K562 (cell line): Measurements from ENCODE around the gene ZNF692. TPM values are rescaled to one million over a fixed set of nuclear protein-coding genes. Genes with fewer than 3 reads are reported as not detected.
A peak's percentile ranks its signal among the peaks of the same experiment; 100 is the strongest.

Source experiments
- CSDE1 ChIP-seq, 2 experiments: fragments of 450-650 bp; IDR thresholded peaks; 2 replicates each; pipeline ENCODE4 v1.6.1; 2016; ENCODE audit warnings: mild to moderate bottlenecking in 1 of 2
- DDX20 ChIP-seq: fragments of 450-650 bp; IDR thresholded peaks from 2 replicates; pipeline ENCODE4 v1.6.1; 2016; ENCODE audit warnings: missing genetic modification characterization, low read depth, mild to moderate bottlenecking, missing compliant biosample characterization, moderate library complexity
- NR2C1 ChIP-seq, 2 experiments: fragments of 450-650 bp; IDR thresholded peaks; 2 replicates each; pipeline ENCODE4 v1.6.1; 2017; ENCODE audit warnings: mild to moderate bottlenecking in 2 of 2, antibody characterized with exemption in 1 of 2, inconsistent platforms in 1 of 2, missing compliant biosample characterization in 1 of 2, missing genetic modification characterization in 1 of 2
- PHF20 ChIP-seq: fragments of 450-650 bp; IDR thresholded peaks from 2 replicates; pipeline ENCODE4 v1.6.1; 2018; ENCODE audit not compliant: partially characterized antibody
- SMAD3 ChIP-seq: fragments of 450-650 bp; formaldehyde crosslinking; conservative IDR thresholded peaks from 2 replicates; pipeline ENCODE4 v1.4.0; 2020; ENCODE audit warnings: mild to moderate bottlenecking
- TRIM25 ChIP-seq: fragments of 450-650 bp; IDR thresholded peaks from 2 replicates; pipeline ENCODE4 v1.7.0; 2016; ENCODE audit warnings: borderline replicate concordance
- ZNF696 ChIP-seq: fragments of 250-450 bp; sonication (Bioruptor Pico); conservative IDR thresholded peaks from 2 replicates; pipeline ENCODE4 v1.4.0; 2020; ENCODE audit warnings: mild to moderate bottlenecking, moderate library complexity
- polyA plus RNA-seq, 8 experiments: library from polyadenylated mRNA; depleted of rRNA in 4 of 8; stranded (reverse) in 5 of 8; unstranded in 3 of 8; fragments of >200 nt; fragmentation: Nextera tagmentation in 2 of 8; fragmentation: Illumina TruSeq in 1 of 8; extraction: Ambion mirVana in 2 of 8; extraction: Trizol in 1 of 8; gene quantifications; 2 replicates each; pipeline versions ENCODE4 v1.2.1 to v1.2.3, GENCODE V29; 2011 to 2014; ENCODE audit warnings: inconsistent platforms in 1 of 8, missing spikeins in 1 of 8
- total RNA-seq, 7 experiments: library from RNA; depleted of rRNA in 6 of 7; stranded (reverse); fragments of >200 nt in 6 of 7; fragmentation: Illumina TruSeq in 2 of 7; extraction: Trizol in 2 of 7; gene quantifications; 2 replicates each; pipeline versions ENCODE4 v1.2.1 to v1.2.3, GENCODE V29; 2011 to 2021; ENCODE audit warnings: low replicate concordance in 1 of 7
- TF ChIP-seq, protein P1 (sequence below), 2 experiments: fragments of 450-650 bp; IDR thresholded peaks; 2 replicates each; pipeline ENCODE4 v1.6.1; 2016
- TF ChIP-seq, protein P2 (sequence below), 3 experiments: fragments of 200-800 bp in 1 of 3; sonication (Bioruptor generic) in 1 of 3; sonication (generic) in 1 of 3; formaldehyde crosslinking in 1 of 3; IDR thresholded peaks; 2 replicates each; pipeline versions ENCODE4 v1.6.1 to v1.8.0; 2016 to 2022; ENCODE audit warnings: mild to moderate bottlenecking in 2 of 3, missing compliant biosample characterization in 2 of 3, missing genetic modification characterization in 2 of 3, missing genetic modification reagents in 1 of 3
- TF ChIP-seq, protein P3 (sequence below): fragments of 250-450 bp; sonication (Bioruptor Pico); IDR thresholded peaks from 2 replicates; pipeline ENCODE4 v1.8.0; 2021; ENCODE audit warnings: borderline replicate concordance, mild to moderate bottlenecking, moderate library complexity; ENCODE audit not compliant: poor library complexity, severe bottlenecking
- TF ChIP-seq, protein P4 (sequence below), 2 experiments: fragments of 200-800 bp in 1 of 2; sonication (Bioruptor generic) in 1 of 2; sonication (generic) in 1 of 2; formaldehyde crosslinking in 1 of 2; IDR thresholded peaks in 1 of 2; conservative IDR thresholded peaks in 1 of 2; 2 replicates each; pipeline versions ENCODE4 v1.5.0 to v1.6.1; 2016 to 2020; ENCODE audit warnings: missing compliant biosample characterization in 1 of 2, missing genetic modification characterization in 1 of 2, missing genetic modification reagents in 1 of 2

ZNF692 gene
- total and polyA plus RNA-seq, 9 of the 15 experiments (the other 6 are each of a cell fraction or from before 2014, with no cell fraction given): 8.4 to 143 (median 55.9) TPM

DNA sequence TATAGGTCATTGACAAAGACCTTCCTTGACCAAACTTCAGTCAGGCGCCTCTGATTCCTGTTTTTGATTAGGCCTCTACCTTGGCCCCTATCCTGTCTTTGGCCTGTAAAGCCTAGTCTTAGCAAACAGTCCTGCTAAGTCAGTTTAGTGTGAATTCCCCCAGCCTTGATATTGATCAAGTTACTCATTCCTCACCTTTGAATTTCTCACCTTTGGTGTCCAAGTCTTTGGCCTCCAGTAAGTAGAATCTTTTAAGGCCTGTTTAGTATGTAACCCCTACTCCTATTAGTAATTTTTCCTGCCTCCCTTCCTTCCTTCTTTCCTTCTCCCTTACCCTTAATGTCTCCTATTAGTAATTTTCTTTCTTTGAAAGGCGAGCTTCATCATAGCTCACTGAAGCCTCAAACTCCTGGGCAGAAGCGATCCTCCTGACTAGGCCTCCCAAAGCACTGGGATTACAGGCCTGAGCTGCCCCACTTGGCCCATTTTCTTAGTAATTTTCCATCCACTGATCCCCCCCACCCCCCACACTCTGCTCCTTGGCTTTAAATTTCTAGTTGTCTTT lies 13.0 kb upstream of the ZNF692 start (continued):
- TF ChIP-seq, protein P1, sequence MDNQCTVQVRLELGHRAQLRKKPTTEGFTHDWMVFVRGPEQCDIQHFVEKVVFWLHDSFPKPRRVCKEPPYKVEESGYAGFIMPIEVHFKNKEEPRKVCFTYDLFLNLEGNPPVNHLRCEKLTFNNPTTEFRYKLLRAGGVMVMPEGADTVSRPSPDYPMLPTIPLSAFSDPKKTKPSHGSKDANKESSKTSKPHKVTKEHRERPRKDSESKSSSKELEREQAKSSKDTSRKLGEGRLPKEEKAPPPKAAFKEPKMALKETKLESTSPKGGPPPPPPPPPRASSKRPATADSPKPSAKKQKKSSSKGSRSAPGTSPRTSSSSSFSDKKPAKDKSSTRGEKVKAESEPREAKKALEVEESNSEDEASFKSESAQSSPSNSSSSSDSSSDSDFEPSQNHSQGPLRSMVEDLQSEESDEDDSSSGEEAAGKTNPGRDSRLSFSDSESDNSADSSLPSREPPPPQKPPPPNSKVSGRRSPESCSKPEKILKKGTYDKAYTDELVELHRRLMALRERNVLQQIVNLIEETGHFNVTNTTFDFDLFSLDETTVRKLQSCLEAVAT (IDR thresholded peaks at IDR 0.05): 0 out of 4 replicates have a peak, but pooled peaks of 1 of the 2 experiments have one; percentile 41
- TF ChIP-seq DDX20 (tag): peak; percentile 63; the same call in 1 of the 2 replicates
- no peak for TF ChIP-seq SMAD3 (CRISPR knock-in tag)
- peak; percentile 36; the same call in 1 of the 2 replicates for TF ChIP-seq NR2C1 (IDR thresholded peaks at IDR 0.05)
- TF ChIP-seq NR2C1 (tag; IDR thresholded peaks at IDR 0.05): no peak
- TF ChIP-seq, protein P2, sequence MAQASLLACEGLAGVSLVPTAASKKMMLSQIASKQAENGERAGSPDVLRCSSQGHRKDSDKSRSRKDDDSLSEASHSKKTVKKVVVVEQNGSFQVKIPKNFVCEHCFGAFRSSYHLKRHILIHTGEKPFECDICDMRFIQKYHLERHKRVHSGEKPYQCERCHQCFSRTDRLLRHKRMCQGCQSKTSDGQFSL (CRISPR knock-in tag; IDR thresholded peaks at IDR 0.05): no peak
- TF ChIP-seq, protein P2 (tag; IDR thresholded peaks at IDR 0.05): 0 out of 4 replicates have a peak, but pooled peaks of 1 of the 2 experiments have one; percentile 53
- TF ChIP-seq, protein P3, sequence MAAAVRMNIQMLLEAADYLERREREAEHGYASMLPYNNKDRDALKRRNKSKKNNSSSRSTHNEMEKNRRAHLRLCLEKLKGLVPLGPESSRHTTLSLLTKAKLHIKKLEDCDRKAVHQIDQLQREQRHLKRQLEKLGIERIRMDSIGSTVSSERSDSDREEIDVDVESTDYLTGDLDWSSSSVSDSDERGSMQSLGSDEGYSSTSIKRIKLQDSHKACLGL (CRISPR knock-in tag): no peak
- TF ChIP-seq, protein P4, sequence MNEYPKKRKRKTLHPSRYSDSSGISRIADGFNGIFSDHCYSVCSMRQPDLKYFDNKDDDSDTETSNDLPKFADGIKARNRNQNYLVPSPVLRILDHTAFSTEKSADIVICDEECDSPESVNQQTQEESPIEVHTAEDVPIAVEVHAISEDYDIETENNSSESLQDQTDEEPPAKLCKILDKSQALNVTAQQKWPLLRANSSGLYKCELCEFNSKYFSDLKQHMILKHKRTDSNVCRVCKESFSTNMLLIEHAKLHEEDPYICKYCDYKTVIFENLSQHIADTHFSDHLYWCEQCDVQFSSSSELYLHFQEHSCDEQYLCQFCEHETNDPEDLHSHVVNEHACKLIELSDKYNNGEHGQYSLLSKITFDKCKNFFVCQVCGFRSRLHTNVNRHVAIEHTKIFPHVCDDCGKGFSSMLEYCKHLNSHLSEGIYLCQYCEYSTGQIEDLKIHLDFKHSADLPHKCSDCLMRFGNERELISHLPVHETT (CRISPR knock-in tag; conservative IDR thresholded peaks at IDR 0.05 in 1 of 2, IDR thresholded peaks at IDR 0.05 in 1 of 2): peak in 1 of 2 experiments; percentile 60; a peak in 1 of 4 replicates
- 0 out of 2 replicates have a peak, but pooled peaks have one; percentile 44 for TF ChIP-seq TRIM25
- TF ChIP-seq PHF20: no peak
- no peak for TF ChIP-seq ZNF696 (CRISPR knock-in tag)
- TF ChIP-seq CSDE1 (IDR thresholded peaks at IDR 0.05): 0 out of 4 replicates have a peak, but pooled peaks of 1 of the 2 experiments have one; percentile 27
